ENCODE data around the gene PLEKHH1.
"Not testable (repeated sequence)": the region's sequence is repeated elsewhere in the genome, so short reads cannot be mapped to it uniquely, and the experiment has no call there.

GRCh38 chr14:67600562-67600974 is 67.5 kb downstream of the PLEKHH1 start:
- TF ChIP-seq EZH2 (IDR thresholded peaks at IDR 0.05); POLR2AphosphoS5 (IDR thresholded peaks at IDR 0.05; ENCODE audit: borderline replicate concordance, low read depth, low read length); FOXP2 (optimal IDR thresholded peaks at IDR 0.05; ENCODE audit: control extremely low read depth, extremely low read length, insufficient read depth): not testable (repeated sequence)

Measured in SK-N-MC (cell line).